Measurements from ENCODE around the gene S100A2. TPM values are rescaled to one million over a fixed set of nuclear protein-coding genes. Genes with fewer than 3 reads are reported as not detected.

S100A2 gene
- total and polyA plus RNA-seq, 2 donors (not counting 3 experiments of a cell fraction or from before 2014, with no cell fraction given), result 4.0 to 4.3 TPM

DNA sequence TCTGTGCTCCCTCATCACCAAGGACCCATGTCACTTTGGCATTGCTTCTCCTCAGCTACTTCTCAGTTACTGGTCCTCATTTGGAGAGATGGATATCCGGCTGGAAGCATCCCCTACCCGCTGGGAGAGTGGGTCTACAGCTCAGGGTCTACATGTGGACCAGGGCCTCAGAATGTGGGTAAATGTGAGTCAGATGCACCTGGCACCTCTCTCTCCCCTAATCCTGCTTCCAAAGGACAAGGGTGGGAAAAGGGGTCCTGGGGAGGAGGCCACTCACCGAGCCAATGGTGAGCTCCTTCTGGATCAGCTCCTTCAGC is 30.8 kb downstream of the S100A2 start:
- H3K4me3 ChIP-seq (replicated peaks in 1 of 3; ENCODE audit: insufficient read depth in 1 of 3, low read depth in 1 of 3, low read length in 3 of 3), result peak overlapping the region; percentile 34 to 84 (median 81)
- H3K36me3 ChIP-seq (ENCODE audit: control insufficient read depth in 2 of 2, extremely low read depth in 1 of 2, insufficient read depth in 2 of 2, low read length in 2 of 2), result no peaks in the 10 kb centered on the region
- POLR2A ChIA-PET, result interaction anchor here (0.6 to 3.9 kb wide), 4 partner anchors 11 to 193 kb away, joined by 3 to 32 read pairs (median 5); partner anchors contain the start of genes CHTOP, INTS3, S100A2 and S100A4
- H3K4me2 ChIP-seq (ENCODE audit: insufficient read depth, low read length), result peak overlapping the region; percentile 91
- no peak overlapping the region for H2AFZ ChIP-seq (ENCODE audit: low read depth, low read length)
- no TSS peak for BruUV-seq (replicated peaks)
- DNase-seq (ENCODE audit: low read depth, low spot score), result no peak
- peak overlapping the region; percentile 96 for H3K27ac ChIP-seq (ENCODE audit: insufficient read depth, low read depth, low read length)
- no peak for TF ChIP-seq GATA2 (IDR thresholded peaks at IDR 0.05; ENCODE audit: insufficient read depth, insufficient read length, low read depth, low read length)
- no peak for TF ChIP-seq FOS (IDR thresholded peaks at IDR 0.05; ENCODE audit: borderline replicate concordance, insufficient read depth, low read length)
- no peak for TF ChIP-seq EZH2 (IDR thresholded peaks at IDR 0.05; ENCODE audit: borderline replicate concordance, low read depth, low read length, severe bottlenecking)
- TF ChIP-seq POLR2AphosphoS5 (IDR thresholded peaks at IDR 0.05; ENCODE audit: insufficient read depth, low read depth, low read length), result no peak
- TF ChIP-seq JUN (IDR thresholded peaks at IDR 0.05; ENCODE audit: borderline replicate concordance, insufficient read depth, insufficient read length, low read depth), result no peak
- no peak for TF ChIP-seq POLR2A (IDR thresholded peaks at IDR 0.05; ENCODE audit: low read depth, low read length)
- TF ChIP-seq, protein P1, sequence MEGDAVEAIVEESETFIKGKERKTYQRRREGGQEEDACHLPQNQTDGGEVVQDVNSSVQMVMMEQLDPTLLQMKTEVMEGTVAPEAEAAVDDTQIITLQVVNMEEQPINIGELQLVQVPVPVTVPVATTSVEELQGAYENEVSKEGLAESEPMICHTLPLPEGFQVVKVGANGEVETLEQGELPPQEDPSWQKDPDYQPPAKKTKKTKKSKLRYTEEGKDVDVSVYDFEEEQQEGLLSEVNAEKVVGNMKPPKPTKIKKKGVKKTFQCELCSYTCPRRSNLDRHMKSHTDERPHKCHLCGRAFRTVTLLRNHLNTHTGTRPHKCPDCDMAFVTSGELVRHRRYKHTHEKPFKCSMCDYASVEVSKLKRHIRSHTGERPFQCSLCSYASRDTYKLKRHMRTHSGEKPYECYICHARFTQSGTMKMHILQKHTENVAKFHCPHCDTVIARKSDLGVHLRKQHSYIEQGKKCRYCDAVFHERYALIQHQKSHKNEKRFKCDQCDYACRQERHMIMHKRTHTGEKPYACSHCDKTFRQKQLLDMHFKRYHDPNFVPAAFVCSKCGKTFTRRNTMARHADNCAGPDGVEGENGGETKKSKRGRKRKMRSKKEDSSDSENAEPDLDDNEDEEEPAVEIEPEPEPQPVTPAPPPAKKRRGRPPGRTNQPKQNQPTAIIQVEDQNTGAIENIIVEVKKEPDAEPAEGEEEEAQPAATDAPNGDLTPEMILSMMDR (IDR thresholded peaks at IDR 0.05; ENCODE audit: extremely low read depth in 1 of 2, insufficient read depth in 1 of 2, low read depth in 1 of 2, low read length in 2 of 2), result no peak
- TF ChIP-seq, protein P2, sequence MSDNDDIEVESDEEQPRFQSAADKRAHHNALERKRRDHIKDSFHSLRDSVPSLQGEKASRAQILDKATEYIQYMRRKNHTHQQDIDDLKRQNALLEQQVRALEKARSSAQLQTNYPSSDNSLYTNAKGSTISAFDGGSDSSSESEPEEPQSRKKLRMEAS (IDR thresholded peaks at IDR 0.05; ENCODE audit: insufficient read depth, insufficient read length), result no peak
- CTCF ChIA-PET, result interaction anchor here (1.1 to 5.8 kb wide), 7 partner anchors 10 to 93 kb away, joined by 3 to 216 read pairs (median 48); partner anchors contain the start of genes S100A1, S100A13, S100A2 and S100A3
- H3K9ac ChIP-seq (replicated peaks; ENCODE audit: extremely low read depth, insufficient read depth, low read length), result peak overlapping the region; percentile 86
- intact Hi-C loops (cut with micrococcal nuclease) (no loop called here), dilution Hi-C loops (cut with MboI; ENCODE audit: extremely low pct_ligation_motif_present, low sequenced_read_pairs) (no loop called here)
- H3K9me1 ChIP-seq (replicated peaks; ENCODE audit: control insufficient read depth, extremely low read depth, insufficient read depth, low read length), result no peaks in the 10 kb centered on the region
- H3K27me3 ChIP-seq (ENCODE audit: control insufficient read depth in 2 of 2, insufficient read depth in 2 of 2, low read length in 2 of 2), result no peaks in the 10 kb centered on the region
- H4K20me1 ChIP-seq (replicated peaks; ENCODE audit: control insufficient read depth, extremely low read depth, insufficient read depth, low read length), result no peaks in the 10 kb centered on the region
- peaks cover 43% of the 10 kb centered on the region for H3K4me1 ChIP-seq (ENCODE audit: control insufficient read depth, extremely low read depth, insufficient read depth, low read length)
- H3K9me3 ChIP-seq (replicated peaks; ENCODE audit: control insufficient read depth, insufficient read depth, low read length), result no peaks in the 10 kb centered on the region
- FAIRE-seq, result no peak
- H3K79me2 ChIP-seq (ENCODE audit: control insufficient read depth, insufficient read depth, low read length), result peaks cover 15% of the 10 kb centered on the region
